ENCODE results near the gene GPC1. TPM values are rescaled to one million over a fixed set of nuclear protein-coding genes. Genes with fewer than 3 reads are reported as not detected.

The GPC1 gene
- total and polyA plus RNA-seq, 12 donors: 104 to 287 (median 181) TPM

GRCh38 chr2:240441993-240442411, 6.5 kb downstream of the GPC1 start:
- DNase-seq (peak in 1 of 2 donors; percentile 14), ATAC-seq (no peak)
- Histone ChIP-seq H3K4me3 (no peak overlapping the region), H3K27me3 (peaks cover 0 to 19% (median 12%) of the 10 kb centered on the region in 7 donors), H3K27ac (no peak overlapping the region), H3K36me3 (peaks cover 0 to 5% (median 0%) of the 10 kb centered on the region in 9 donors), H3K4me1 (peaks cover 7 to 67% (median 35%) of the 10 kb centered on the region in 9 donors), H3K9me3 (no peaks in the 10 kb centered on the region)
- no peak for TF ChIP-seq CTCF (IDR thresholded peaks at IDR 0.05)
- intact Hi-C loops (cut with DNase I): no loop called here
- 72 to 82% methylated on average over 17 of the region's 17 CpGs for WGBS, 2 donors

- intact Hi-C loops (cut with DNase I): no loop called here
- H3K9me3 ChIP-seq: no peaks in the 10 kb centered on the region
- peak in 1 of 2 donors; percentile 14 for DNase-seq
- H3K27ac ChIP-seq: no peak overlapping the region
- ATAC-seq: no peak
- WGBS, 2 donors: 80 to 87% methylated on average over 25 of the region's 25 CpGs
- peaks cover 0 to 11% (median 3%) of the 10 kb centered on the region in 7 donors for H3K27me3 ChIP-seq
- no peak for TF ChIP-seq CTCF (IDR thresholded peaks at IDR 0.05)
- H3K4me3 ChIP-seq: no peak overlapping the region
- peaks cover 6 to 67% (median 30%) of the 10 kb centered on the region in 9 donors for H3K4me1 ChIP-seq
- peaks cover 0 to 5% (median 0%) of the 10 kb centered on the region in 9 donors for H3K36me3 ChIP-seq
Observed at GRCh38 chr2:240442891-240443715, 7.6 kb downstream of the GPC1 start.

GRCh38 chr2:240443891-240444301, 8.4 kb downstream of the GPC1 start:
- Histone ChIP-seq H3K27me3 (peaks cover 0 to 10% (median 0%) of the 10 kb centered on the region in 7 donors), H3K36me3 (peaks cover 0 to 5% (median 0%) of the 10 kb centered on the region in 9 donors), H3K27ac (peak overlapping the region in 1 of 10 donors; percentile 31), H3K9me3 (no peaks in the 10 kb centered on the region), H3K4me3 (no peak overlapping the region), H3K4me1 (peaks cover 1 to 65% (median 22%) of the 10 kb centered on the region in 9 donors)
- no peak for TF ChIP-seq CTCF (IDR thresholded peaks at IDR 0.05)
- ATAC-seq: peak; percentile 14 to 50 (median 18)
- WGBS, 2 donors: 43 to 56% methylated on average over 17 of the region's 17 CpGs
- DNase-seq: peak in 1 of 2 donors; percentile 19
- intact Hi-C loops (cut with DNase I): no loop called here

- TF ChIP-seq CTCF (IDR thresholded peaks at IDR 0.05): no peak
- ATAC-seq (no peak), DNase-seq (no peak)
- Histone ChIP-seq H3K4me3 (no peak overlapping the region), H3K4me1 (peaks cover 0 to 60% (median 21%) of the 10 kb centered on the region in 9 donors), H3K36me3 (peaks cover 0 to 5% (median 0%) of the 10 kb centered on the region in 9 donors), H3K9me3 (no peaks in the 10 kb centered on the region), H3K27ac (no peak overlapping the region), H3K27me3 (peaks cover 0 to 9% (median 0%) of the 10 kb centered on the region in 7 donors)
- WGBS, 2 donors: 87 to 93% methylated on average over 16 of the region's 16 CpGs
- intact Hi-C loops (cut with DNase I): no loop called here
Observed at GRCh38 chr2:240444464-240444863, 9.0 kb downstream of the GPC1 start.

All from heart right ventricle (tissue), 16 donors.